GM21723 (cell line): Measurements from ENCODE around the gene ACMSD.
"Not testable (repeated sequence)": the region's sequence is repeated elsewhere in the genome, so short reads cannot be mapped to it uniquely, and the experiment has no call there.

Experiments used
- ATAC-seq: cut with Tn5 transposase; IDR thresholded peaks from one replicate; pipeline ENCODE4 v1.9.1; 2021; ENCODE audit warnings: mild to moderate bottlenecking, moderate library complexity; ENCODE audit not compliant: unreplicated experiment

The ACMSD gene

DNA sequence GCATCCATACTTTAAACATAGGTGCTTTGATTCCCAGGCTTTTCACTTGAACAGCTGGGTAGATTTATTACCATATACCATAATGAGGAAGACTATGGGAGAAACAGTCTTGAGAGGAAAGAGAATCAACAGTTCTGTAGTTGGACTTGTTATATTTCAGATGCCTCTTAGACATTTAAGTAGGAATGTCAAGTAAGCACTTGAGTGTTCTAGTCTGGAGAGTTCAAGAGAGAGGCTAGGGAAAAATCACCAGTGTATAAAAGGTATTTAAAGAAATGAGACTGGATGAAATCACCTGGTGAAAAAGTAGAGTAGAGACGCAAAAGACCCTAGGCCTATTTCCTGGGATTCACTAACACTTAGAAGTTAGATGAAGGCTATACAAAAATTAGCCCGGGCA, 66.8 kb downstream of the ACMSD start:
- no peak for ATAC-seq

DNA sequence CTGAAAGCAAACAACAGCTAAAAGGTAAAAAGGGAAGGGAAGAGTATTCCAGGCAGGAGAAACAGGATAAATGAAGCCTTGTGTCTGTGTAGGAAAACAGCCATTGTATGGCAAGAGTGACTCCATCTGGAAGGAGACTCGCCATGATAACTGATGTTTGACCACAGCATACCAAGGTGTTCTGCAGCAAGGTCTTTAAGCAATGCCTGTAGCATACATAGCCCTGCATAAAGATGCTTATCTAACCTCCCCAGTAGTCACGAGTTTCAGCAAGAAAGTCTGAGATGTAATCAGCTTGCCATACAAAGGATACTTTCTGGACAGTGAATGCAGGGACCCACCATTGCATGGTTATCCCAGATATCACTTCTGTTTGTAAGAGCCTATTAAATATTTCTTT, 68.3 kb downstream of the ACMSD start:
- ATAC-seq = no peak

DNA sequence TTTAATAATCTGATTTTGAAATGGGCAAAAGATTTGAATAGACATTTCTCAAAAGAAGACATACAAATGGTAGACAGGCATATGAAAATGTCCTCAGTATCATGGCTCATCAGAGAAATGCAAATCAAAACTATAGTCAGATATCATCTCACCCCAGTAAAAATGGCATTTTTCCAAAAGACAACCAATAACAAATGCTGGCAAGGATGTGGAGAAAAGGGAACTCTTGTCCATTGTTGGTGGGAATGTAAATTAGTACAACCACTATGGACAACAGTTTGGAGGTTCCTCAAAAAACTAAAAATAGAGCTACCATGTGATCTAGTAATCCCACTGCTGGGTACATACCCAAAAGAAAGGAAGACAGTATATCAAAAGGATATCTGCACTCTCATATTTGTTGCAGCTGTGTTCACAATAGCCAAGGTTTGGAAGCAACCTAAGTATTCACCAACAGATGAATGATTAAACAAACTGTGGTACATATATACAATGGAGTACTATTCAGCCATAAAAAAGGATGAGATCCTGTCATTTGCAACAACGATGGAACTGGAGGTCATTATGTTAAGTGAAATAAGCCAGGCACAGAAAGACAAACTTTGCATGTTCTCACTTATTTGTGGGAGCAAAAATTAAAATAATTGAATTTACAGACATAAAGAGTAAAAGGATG, 69.2 kb downstream of the ACMSD start:
- ATAC-seq = not testable (repeated sequence)

DNA sequence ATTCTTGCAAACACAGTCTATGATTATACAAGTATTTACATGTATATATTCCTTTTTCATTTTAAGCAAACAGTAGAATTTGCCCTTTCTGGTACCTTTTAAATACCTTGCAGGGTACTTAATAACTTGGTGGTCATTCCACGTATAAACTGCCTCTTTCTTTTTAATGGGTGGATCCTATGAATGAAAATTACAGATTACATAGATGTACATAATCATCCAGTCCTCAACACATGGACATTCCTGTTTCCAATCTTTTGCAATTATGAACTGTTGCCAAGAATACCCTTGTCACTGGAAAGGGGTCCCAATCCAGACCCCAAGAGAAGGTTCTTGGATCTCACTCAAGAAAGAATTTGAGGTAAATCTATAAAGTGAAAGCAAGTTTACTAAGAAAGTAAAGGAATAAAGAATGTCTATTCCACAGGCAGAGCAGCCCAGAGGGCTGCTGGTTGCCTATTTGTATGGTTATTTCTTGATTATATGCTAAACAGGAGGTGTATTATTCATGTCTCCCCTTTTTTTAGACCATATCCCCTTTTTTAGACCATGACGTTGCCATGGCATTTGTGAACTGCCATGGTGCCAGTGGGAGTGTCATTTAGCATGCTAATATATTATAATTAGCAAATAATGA, 72.5 kb downstream of the ACMSD start:
- ATAC-seq = no peak

DNA sequence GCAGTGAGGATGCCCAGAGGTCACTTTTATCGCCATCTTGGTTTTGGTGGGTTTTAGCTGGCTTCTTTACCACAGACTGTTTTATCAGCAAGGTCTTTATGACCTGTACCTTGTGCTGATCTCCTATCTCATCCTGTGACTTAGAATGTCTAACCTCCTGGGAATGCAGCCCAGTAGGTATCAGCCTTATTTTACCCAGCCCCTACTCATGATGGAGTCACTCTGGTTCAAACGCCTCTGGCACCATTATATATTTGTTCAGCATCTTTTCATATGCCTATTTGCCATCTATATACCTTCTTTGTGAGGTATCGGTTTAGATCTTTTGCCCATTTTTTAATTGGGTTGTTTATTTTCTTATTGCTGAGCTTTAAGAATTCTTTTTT, 73.0 kb downstream of the ACMSD start:
- ATAC-seq = no peak

DNA sequence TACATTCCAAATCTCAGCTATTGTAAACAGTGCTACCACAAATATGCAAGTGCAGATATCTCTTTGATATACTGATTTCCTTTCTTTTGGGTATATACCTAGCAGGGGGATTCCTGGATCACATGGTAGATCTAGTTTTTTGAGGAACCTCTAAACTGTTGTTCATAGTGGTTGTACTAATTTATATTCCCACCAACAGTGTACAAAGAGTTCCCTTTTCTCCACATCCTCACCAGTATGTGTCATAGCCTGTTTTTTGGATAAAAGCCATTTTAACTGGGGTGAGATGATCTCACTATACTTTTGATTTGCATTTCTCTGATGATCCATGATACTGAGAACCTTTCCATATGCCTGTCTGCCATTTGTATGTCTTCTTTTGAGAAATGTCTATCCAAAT, 73.9 kb downstream of the ACMSD start:
- no peak for ATAC-seq

DNA sequence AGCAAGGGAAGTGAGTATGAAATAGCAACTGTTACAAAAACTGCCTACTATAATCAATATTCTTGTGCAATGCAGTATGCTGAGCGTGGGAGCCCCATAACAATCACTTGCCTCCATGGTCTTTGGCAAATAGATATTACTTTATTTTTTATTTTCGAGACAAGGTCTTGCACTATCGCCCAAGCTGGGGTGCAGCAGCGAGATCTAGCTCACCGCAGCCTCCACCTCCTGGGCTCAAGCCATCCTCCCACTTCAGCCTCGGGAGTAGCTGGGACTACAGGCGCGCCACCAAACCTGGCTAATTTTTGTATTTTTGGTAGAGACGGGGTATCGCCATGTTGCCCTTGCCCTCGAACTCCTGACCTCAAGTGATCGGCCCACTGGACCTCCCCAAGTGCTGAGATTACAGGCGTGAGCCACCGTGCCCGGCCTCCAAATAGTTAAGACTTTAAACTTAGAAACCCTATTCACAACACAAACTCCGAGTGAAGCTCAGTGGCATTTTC, 79.0 kb downstream of the ACMSD start:
- ATAC-seq = peak; percentile 3

DNA sequence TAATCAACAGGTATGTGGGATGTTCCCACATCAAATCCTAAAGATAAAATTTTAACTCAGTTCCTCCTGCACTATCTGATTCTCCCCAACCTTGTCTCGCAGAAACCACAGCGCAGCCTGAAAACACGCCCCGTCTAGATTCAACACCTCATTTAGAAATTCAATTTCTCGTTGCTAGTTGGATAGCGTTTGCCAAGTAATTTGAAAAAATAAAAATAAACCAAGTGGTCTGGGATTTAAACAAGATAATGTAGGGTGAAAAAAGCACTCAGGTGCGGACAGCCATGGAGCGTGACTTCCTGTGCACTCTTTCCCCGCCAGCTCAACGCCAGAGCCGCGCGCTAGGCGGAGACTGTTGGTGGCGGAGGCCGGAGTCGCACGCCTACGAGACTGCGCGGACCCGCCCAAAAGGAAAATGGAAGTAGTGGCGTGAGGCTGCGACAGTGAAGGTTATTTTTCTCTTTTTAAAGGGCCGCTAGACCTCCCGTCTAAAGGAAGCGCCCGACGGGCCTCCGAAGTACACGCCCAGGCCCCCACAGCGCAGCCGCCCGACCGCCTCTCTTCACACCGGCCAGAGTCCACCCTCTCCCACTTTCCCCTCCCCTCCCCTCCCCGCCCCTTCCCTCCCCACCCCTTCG, 79.6 kb downstream of the ACMSD start:
- ATAC-seq = peak; percentile 80

DNA sequence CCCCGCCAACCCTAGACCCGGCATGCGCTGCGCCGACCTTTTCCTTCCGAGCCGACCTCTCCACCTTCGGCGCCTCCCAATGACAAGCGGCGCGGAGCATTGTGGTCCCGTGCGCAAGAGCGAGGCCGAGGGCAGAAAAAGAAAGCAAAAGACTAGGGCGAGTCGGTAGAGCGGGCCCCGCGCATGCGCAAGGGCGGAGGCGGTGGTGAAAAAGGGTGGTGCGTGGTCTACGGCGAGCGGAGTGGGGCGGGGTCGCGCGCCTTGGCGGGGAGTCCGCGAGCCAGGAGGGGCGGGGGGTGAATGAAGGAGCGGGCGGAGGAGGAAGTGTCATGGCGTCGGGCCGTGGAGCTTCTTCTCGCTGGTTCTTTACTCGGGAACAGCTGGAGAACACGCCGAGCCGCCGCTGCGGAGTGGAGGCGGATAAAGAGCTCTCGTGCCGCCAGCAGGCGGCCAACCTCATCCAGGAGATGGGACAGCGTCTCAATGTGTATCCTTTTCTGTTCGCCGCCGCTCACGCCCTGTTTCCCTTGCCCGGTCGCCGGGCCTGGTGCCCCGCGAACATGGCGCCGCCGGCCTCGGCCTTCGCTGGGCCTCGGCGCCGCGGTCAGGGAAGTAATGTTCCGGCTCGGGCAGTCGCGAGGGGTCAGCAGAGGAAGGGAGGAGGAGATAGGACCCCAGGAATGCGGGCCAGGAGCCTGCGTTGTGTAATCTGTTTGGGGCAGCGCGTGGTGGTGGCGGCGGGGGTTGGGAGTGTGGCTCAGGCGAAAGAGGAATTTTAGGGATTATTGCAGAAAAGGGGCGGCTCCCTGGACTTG, 80.3 kb downstream of the ACMSD start, which contains the start of gene CCNT2:
CCNT2 (plus strand) TSS at position 297 of the 815 bp plus-strand sequence; CDS start at position 330, 33 bp downstream.
- ATAC-seq = peak; percentile 82

DNA sequence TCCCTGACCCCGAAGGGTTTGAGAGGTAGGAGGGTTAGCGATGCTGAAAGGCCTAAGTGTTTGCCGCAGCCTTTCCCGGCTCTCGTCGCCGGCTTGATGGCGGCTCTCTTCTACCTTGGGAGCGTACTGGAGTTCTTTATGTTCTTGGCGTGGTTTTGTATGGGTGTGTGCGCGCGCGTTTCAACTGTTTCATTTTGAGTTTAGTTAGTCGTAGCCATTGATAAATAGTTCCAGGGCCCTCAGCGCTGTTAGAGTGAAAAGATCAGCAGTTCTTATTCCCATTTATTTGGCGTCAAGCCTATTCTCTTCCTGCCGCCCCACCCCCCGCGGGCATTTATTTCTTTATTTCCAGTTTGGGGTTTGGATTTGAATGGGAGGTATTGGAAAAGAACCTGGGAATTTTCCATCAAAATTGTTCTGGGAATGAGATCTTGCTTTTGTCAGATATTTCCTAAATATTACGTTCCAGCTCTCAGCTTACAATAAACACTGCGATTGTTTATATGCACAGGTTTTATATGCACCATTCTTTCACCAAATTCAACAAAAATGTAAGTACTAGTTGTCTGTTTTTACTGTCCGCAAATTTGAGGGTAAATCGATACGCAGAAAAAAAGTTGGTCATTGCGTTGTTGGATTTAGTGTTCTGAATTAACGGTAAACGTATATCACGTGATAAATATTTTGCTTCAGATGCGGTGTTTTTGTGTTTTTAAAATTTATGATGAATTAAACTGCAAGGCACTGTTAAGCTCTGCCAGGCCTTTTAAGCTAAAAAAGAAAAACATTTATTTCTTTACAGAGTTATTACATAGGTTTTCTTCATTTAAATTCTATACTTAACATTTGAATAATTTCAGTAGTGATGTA, 81.2 kb downstream of the ACMSD start:
- ATAC-seq = peak; percentile 4

DNA sequence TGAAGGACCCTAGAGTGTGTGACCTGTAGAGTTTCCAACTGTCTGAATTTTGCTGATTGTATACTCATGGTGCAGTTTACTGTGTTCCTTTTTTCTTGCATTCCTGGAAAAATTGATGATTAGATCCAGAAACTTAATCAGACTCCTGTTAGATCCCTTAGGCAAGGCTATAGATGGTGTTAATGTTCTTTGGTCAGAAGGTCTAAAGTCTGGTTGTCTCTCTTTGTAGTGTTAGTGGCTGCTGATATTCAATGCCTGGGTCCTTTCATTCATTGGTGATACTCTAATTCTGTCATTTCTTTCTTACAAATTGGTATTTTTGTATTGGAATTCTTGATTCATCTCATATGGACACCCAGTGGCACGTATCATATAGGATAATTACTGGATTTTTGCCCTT, 86.5 kb downstream of the ACMSD start:
- no peak for ATAC-seq

DNA sequence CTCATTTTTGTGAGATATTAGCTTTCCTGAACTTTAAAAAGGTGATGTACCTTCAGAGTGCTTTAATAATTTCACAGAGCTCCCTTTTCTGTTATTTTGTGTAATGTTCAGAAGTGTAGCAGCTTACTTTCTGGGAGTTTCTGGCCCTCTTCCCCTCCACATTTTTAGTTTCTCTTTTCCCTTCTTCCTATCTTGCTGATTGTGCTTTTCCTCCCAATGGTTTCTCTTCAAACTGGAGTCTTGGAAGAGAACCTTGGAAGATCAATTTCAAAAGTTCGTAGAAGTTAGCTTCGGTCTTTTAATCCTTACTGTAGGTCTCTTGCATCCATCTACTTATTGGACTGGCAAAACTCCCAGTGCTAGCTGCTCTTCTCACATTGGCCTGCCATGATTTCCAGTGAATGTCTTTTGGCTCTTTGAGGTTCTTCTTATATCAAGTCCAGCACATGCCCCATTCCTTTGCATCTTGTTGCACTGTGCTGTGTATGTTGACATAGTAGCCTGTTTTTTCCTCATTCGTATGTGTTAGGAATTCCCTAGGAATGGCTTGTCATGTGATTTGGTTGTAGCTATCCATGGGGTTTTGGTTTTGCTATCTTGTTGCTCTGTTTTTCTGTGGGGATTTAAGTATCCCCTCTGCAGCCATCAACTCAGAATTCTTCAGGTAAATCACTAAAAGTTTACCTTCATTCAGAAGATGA, 88.0 kb downstream of the ACMSD start:
- ATAC-seq = no peak

DNA sequence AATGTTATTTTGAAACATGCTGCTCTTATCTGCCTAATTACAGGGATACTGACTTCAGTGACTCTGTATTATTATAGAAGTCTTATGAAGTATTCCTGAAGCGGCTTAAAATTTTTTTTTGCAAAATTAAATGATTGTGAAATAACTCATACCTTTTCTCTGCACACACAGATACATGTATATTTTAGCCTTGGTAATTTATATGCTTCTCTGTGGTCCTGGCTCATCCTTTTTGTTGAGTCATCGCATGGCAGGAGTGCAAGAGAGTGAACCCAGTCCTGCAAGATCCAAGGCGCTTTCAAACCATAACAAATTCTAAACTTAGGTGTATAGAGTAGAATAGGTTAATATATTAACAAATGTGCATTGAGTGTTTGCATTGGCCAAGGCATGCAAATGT, 88.8 kb downstream of the ACMSD start:
- no peak for ATAC-seq

DNA sequence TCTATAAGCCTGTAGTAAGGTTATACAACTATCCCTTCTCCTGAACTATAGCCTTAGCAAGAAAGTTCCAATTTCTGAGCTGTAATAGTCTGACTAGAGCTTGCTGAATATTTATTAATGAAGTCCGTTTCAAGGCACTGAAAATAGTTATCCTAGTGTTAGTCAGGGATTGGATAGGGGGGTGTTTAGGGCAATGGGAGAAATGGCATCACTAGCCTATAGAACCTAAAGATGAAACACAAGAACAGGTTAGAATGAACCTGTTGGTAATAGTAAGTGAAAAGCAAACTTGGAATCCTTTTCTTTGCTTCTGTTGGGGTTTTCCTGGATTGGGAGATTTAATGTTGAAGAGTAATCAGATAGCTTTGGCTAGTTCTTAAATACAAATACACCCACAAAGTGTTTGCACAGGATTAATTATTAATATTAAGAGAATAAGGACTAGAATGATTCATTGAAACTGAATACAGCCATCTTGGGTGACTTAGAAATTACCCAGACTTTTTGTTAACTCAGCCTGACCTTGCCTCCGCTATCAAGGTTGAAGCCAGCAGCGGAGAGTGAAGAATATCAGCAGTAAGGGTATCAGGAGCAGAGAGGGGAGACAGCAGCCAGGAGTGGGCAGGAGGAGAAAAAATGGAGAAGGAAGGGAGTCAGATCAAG, 94.6 kb downstream of the ACMSD start:
- no peak for ATAC-seq

DNA sequence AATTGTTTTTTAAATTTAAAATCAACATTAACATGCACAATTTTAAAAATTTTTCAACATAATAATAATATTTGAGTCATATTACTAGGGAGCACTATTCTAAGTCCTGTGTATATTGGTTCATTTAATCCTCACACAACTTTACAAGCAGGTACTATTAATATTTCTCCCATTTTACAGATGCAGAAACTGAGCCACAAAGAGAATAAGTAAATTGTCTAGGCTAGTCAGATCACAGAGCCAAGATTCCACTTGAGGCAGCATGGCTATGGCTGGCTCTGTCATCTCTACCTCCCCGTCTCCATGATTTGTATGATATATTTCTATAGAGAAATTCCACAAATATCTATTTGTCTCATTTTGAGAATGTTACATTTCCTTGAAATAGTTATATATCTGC, 95.3 kb downstream of the ACMSD start:
- ATAC-seq = no peak

DNA sequence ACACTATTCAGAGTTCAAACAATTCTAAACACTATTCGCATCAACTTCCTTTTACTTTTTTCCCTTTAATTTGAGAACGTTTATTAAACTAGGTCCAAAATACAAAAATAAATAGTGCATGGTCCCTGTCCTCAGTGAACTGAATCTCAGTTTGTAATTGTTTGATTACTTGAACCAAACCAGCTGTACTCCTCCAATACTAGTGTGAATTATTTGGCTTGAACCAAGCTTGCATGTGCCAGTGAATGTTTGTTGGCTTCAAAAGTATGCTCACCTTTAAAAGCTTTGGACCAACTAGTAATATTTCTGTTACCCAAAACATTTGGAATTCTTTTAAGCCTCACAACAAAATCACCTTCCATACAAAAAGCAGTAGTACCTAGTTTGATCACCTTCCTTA, 95.7 kb downstream of the ACMSD start:
- no peak for ATAC-seq

DNA sequence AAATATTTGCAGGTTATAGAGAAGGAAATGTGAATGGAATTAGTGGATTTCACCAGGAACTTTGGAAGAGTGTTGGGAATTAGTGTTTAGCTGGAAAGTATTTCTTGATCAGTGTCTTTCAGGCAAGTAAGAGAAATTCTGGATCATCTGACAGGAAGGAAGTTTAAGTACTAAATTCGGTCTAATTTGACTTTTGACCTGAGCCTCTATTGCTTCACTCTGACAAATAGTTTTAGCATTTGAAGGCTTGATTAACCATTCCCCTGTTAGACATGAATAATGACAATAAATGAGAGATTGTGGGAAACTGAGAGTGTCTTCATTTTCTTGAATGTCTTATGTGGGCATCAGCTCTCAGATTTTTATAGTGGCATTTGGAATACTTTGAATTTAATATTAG, 96.2 kb downstream of the ACMSD start:
- ATAC-seq = no peak

DNA sequence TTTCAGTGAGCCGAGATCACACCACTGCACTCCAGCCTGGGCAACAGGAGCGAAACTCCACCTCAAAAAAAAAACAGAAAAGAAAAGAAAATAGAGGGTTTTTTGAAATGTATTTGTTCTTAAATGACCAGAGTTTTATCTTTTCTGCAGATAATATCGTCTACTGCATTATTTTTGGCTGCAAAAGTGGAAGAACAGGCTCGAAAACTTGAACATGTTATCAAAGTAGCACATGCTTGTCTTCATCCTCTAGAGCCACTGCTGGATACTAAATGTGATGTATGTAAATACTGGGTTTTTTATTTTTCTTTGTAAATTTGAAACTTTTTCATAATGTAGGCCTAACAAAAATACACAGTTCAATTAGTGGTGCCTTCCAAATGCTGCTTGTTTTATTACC, 98.3 kb downstream of the ACMSD start:
- ATAC-seq = no peak

DNA sequence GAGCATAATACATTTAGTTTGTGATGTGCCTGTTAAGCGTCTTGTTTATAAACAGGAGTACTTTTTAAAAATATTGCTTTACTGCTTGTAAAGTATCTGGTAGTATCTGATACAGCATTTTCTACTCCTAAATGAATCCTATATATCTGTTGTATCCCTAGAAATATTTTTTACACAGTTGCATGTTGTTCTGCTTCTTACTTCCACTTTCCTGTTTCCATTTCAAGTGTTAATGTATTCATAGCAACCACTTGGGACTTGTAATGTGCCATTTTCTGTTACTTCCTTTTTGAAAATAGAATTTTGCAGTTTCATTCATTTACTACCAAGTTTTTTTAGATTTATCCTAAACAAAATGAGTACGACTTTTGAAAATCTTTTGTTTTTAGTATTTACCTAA, 105.1 kb downstream of the ACMSD start:
- ATAC-seq = peak; percentile 75
